Common myeloid progenitor, CD34-positive (primary cell): ENCODE results near the gene BMPER.

ENCODE experiments used
- CTCF ChIA-PET: fragments of 350-600 bp; sonication (Branson Sonifier 250); formaldehyde crosslinking; loops from one replicate; lab custom pipeline; 2021; ENCODE audit warnings: antibody characterized with exemption; lab: Charles Lee
- POLR2A ChIA-PET: fragments of 350-600 bp; sonication (Branson Sonifier 250); formaldehyde crosslinking; loops from one replicate; lab custom pipeline; 2021; ENCODE audit warnings: antibody characterized with exemption; lab: Charles Lee
- DNase-seq, 3 donors: peaks; one replicate each; pipeline versions ENCODE4 v3.0.0 to v3.0.0-alpha.2; 2013
- H3K27ac ChIP-seq, 2 experiments: 1 replicate in 1 of 2; 2 replicates in 1 of 2; pipeline ENCODE4 v1.7.0; 2013; ENCODE audit warnings: inconsistent platforms in 2 of 2, low read length in 2 of 2, mild to moderate bottlenecking in 2 of 2, low read depth in 1 of 2, moderate library complexity in 1 of 2; ENCODE audit not compliant: severe bottlenecking in 2 of 2, insufficient read depth in 1 of 2, poor library complexity in 1 of 2
- H3K27me3 ChIP-seq, 5 experiments: replicated peaks in 2 of 5; 1 replicate in 3 of 5; 2 replicates in 2 of 5; pipeline versions ENCODE4 v1.6.1 to v1.7.0; 2013; ENCODE audit warnings: low read length in 4 of 5, mild to moderate bottlenecking in 2 of 5, moderate library complexity in 2 of 5, inconsistent platforms in 1 of 5; ENCODE audit not compliant: insufficient read depth in 5 of 5, control insufficient read depth in 4 of 5
- H3K36me3 ChIP-seq, 4 experiments: 1 replicate in 2 of 4; 2 replicates in 2 of 4; pipeline versions ENCODE4 v1.6.1 to v1.7.0; 2013; ENCODE audit warnings: low read length in 3 of 4, control low read depth in 1 of 4, mild to moderate bottlenecking in 1 of 4; ENCODE audit not compliant: control insufficient read depth in 4 of 4, insufficient read depth in 4 of 4
- H3K4me1 ChIP-seq, 4 experiments: 1 replicate in 3 of 4; 2 replicates in 1 of 4; pipeline versions ENCODE4 v1.6.1 to v1.7.1; 2013; ENCODE audit warnings: low read length in 3 of 4, mild to moderate bottlenecking in 3 of 4, control low read depth in 1 of 4, inconsistent platforms in 1 of 4, moderate library complexity in 1 of 4; ENCODE audit not compliant: control insufficient read depth in 4 of 4, insufficient read depth in 4 of 4; ENCODE audit errors: control extremely low read depth in 1 of 4
- H3K4me3 ChIP-seq, 7 experiments: 1 replicate in 4 of 7; 2 replicates in 3 of 7; pipeline versions ENCODE4 v1.5.1 to v1.7.0; 2013; ENCODE audit warnings: mild to moderate bottlenecking in 7 of 7, low read length in 6 of 7, moderate library complexity in 6 of 7, inconsistent platforms in 2 of 7, low read depth in 2 of 7, control low read depth in 1 of 7; ENCODE audit not compliant: insufficient read depth in 4 of 7, control insufficient read depth in 1 of 7; ENCODE audit errors: extremely low read depth in 1 of 7
- H3K9me3 ChIP-seq, 5 experiments: 1 replicate in 4 of 5; 2 replicates in 1 of 5; pipeline versions ENCODE4 v1.6.1 to v1.7.1; 2013; ENCODE audit warnings: low read length in 4 of 5, mild to moderate bottlenecking in 2 of 5, inconsistent platforms in 1 of 5, low read depth in 1 of 5, moderate library complexity in 1 of 5; ENCODE audit not compliant: control insufficient read depth in 4 of 5, insufficient read depth in 2 of 5; ENCODE audit errors: control extremely low read depth in 1 of 5
- WGBS: methylation state at CpG from one replicate; pipeline ENCODE4 v1.1.5; 2013; ENCODE audit not compliant: insufficient coverage; 5-methylcytosine and 5-hydroxymethylcytosine counted together

The BMPER gene

GRCh38 chr7:33882040-33882837 lies 23.1 kb upstream of the BMPER start:
- H3K27ac ChIP-seq = no peak overlapping the region
- POLR2A ChIA-PET = no interaction called here
- H3K27me3 ChIP-seq = no peaks in the 10 kb centered on the region
- DNase-seq = no peak
- H3K9me3 ChIP-seq = no peaks in the 10 kb centered on the region
- 83% methylated on average over 5 of the region's 7 CpGs for WGBS
- H3K4me1 ChIP-seq = peaks cover 0 to 12% (median 6%) of the 10 kb centered on the region in 4 experiments
- H3K36me3 ChIP-seq = no peaks in the 10 kb centered on the region
- CTCF ChIA-PET = interaction anchor here (0.6 to 5.8 kb wide), 3 partner anchors 12 to 1240 kb away, joined by 3 to 38 read pairs (median 3); no protein-coding TSS in a partner anchor
- H3K4me3 ChIP-seq = no peak overlapping the region

GRCh38 chr7:33882950-33883670 lies 22.2 kb upstream of the BMPER start:
- peak; percentile 59 to 83 (median 69) for DNase-seq
- Histone ChIP-seq H3K4me3 (no peak overlapping the region), H3K27me3 (no peaks in the 10 kb centered on the region), H3K4me1 (peaks cover 0 to 12% (median 6%) of the 10 kb centered on the region in 4 experiments), H3K27ac (no peak overlapping the region), H3K9me3 (no peaks in the 10 kb centered on the region), H3K36me3 (no peaks in the 10 kb centered on the region)
- ChIA-PET CTCF (interaction anchor here (0.7 to 5.8 kb wide), 3 partner anchors 12 to 21 kb away, joined by 3 to 38 read pairs (median 3); no protein-coding TSS in a partner anchor), POLR2A (interaction anchor here (0.8 kb wide), 1 partner anchor 13 kb away, joined by 3 read pairs; no protein-coding TSS in a partner anchor)
- no CpG with 5 or more reads among the region's 3 CpGs for WGBS

DNA sequence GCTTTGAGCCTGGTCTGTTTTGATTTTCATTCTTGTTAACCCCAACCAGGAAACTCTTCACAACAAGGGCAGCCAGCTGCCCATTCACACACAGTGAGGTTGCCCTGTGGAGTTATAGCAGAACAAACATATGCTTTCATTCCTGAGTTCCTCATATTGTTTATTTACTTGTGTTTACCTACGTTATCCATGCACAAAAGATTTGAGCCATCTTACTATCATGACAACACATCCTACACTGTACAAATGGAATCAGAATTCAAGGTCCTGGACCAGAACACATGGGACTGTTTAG lies 21.7 kb upstream of the BMPER start:
- Histone ChIP-seq H3K27ac (no peak overlapping the region), H3K27me3 (no peaks in the 10 kb centered on the region), H3K4me1 (peaks cover 0 to 12% (median 6%) of the 10 kb centered on the region in 4 experiments), H3K9me3 (no peaks in the 10 kb centered on the region), H3K4me3 (no peak overlapping the region), H3K36me3 (no peaks in the 10 kb centered on the region)
- CTCF ChIA-PET = interaction anchor here (0.7 to 5.8 kb wide), 3 partner anchors 11 to 20 kb away, joined by 3 to 38 read pairs (median 3); no protein-coding TSS in a partner anchor
- no peak for DNase-seq
- WGBS = 0% methylated on average over 1 of the region's 1 CpG
- POLR2A ChIA-PET = interaction anchor here (0.8 kb wide), 1 partner anchor 12 kb away, joined by 3 read pairs; no protein-coding TSS in a partner anchor

DNA sequence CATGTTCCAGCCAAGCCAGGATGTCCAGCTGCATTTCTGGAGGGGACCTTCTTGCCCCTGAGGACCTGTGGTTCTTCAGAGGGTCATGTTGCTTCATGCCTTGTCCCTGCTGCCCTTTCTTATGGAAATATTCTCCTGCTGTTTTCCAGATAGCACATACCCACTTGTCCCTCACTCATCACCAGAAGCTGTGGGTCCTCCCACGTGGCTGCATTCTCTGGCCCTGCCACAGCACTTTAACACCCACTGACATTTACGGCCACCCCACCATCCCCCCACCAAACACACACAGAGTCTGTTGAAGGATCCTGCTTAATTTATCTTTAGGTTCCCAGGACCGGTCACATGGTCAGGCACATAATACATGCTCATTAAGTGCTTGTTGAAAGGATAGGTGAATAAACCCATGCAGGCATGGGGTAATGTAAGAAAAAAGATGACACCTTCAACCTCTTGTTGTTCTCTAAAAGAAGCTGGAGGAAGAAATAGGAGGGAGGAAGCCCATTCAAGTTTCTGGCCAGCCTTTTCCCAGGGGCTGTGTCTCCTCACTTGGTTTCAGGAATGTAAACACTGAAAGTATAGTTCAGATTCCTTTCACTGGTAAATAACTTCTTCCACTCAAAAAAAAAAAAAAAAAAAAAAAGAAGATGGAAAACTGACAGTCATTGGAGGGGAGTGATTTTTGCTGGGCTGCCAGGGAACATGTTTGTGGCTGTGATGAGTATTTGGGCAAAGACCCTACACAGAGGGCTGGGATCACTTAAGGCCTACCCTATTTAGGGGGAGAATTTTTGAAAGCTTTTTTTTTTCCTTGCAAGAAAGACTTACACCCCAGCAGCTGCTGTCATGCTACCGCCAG lies 19.8 kb upstream of the BMPER start:
- Histone ChIP-seq H3K4me1 (peaks cover 0 to 12% (median 6%) of the 10 kb centered on the region in 4 experiments), H3K36me3 (no peaks in the 10 kb centered on the region), H3K9me3 (no peaks in the 10 kb centered on the region), H3K27ac (no peak overlapping the region), H3K27me3 (no peaks in the 10 kb centered on the region), H3K4me3 (no peak overlapping the region)
- ChIA-PET POLR2A (no interaction called here), CTCF (interaction anchor here (1.1 to 5.8 kb wide), 3 partner anchors 9 to 130 kb away, joined by 4 to 38 read pairs (median 7); no protein-coding TSS in a partner anchor)
- DNase-seq = no peak
- 89% methylated on average over 2 of the region's 4 CpGs for WGBS

GRCh38 chr7:33886149-33886623 lies 19.2 kb upstream of the BMPER start:
- peak; percentile 29 to 55 (median 48) for DNase-seq
- Histone ChIP-seq H3K27ac (no peak overlapping the region), H3K4me3 (no peak overlapping the region), H3K36me3 (no peaks in the 10 kb centered on the region), H3K4me1 (peaks cover 0 to 12% (median 6%) of the 10 kb centered on the region in 4 experiments), H3K27me3 (no peaks in the 10 kb centered on the region), H3K9me3 (no peaks in the 10 kb centered on the region)
- CTCF ChIA-PET = interaction anchor here (0.6 to 5.8 kb wide), 3 partner anchors 8 to 128 kb away, joined by 4 to 38 read pairs (median 7); no protein-coding TSS in a partner anchor
- 97% methylated on average over 4 of the region's 5 CpGs for WGBS
- POLR2A ChIA-PET = no interaction called here

DNA sequence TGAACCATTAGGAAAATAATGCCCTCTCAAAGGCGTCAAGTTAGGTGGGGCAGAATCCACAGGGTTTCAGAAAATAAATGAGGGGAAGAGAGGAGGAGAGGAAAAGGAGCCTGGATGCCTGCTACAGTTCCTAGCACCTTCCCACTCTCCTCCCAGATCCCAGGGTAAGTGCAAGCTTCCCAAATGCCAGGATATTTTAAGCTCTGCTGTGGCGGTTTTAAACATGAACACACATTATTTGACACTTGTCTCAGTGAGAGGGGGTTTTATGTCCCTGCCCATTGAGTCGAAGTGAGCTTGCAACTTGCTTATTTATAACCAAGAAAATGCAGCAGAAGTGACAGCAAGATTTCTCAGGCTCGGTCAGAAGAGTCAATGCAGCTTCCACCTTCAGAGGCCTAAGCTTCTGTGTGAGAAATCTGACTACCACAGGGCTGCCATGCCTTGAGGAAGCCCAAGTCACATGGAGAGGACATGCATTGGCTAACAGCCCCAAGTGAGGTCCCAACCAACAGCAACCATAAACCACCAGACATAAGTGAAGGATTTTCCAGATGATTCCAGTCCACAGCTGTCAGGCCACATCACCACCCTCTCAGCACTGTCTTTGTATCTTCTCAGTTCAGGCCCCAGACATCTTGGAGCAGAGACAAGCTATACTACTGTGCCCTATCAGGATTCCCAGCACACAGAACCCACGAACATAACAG lies 17.9 kb upstream of the BMPER start:
- H3K27ac ChIP-seq = no peak overlapping the region
- no peak overlapping the region for H3K4me3 ChIP-seq
- H3K4me1 ChIP-seq = peaks cover 0 to 12% (median 6%) of the 10 kb centered on the region in 4 experiments
- no peaks in the 10 kb centered on the region for H3K9me3 ChIP-seq
- peaks cover 0 to 1% (median 0%) of the 10 kb centered on the region in 5 experiments for H3K27me3 ChIP-seq
- 100% methylated on average over 4 of the region's 5 CpGs for WGBS
- no peak for DNase-seq
- no peaks in the 10 kb centered on the region for H3K36me3 ChIP-seq
- POLR2A ChIA-PET = no interaction called here
- CTCF ChIA-PET = interaction anchor here (1.0 to 1.6 kb wide), 5 partner anchors 9 to 131 kb away, joined by 3 to 7 read pairs (median 3); no protein-coding TSS in a partner anchor
